ENCODE data around the gene CDH13. TPM values are rescaled to one million over a fixed set of nuclear protein-coding genes. Genes with fewer than 3 reads are reported as not detected.

Gene CDH13
- total RNA-seq, 2 donors from 2014 or later: 2.9 TPM; not detected in 1

- Histone ChIP-seq H3K4me1 (no peaks in the 10 kb centered on the region), H3K36me3 (replicated peaks in 1 of 2; ENCODE audit: insufficient read depth in 1 of 2, low read depth in 2 of 2) (no peaks in the 10 kb centered on the region), H3K27ac (no peak overlapping the region), H3K27me3 (no peaks in the 10 kb centered on the region), H3K9me3 (no peaks in the 10 kb centered on the region), H3K4me3 (no peak overlapping the region)
- TF ChIP-seq CTCF (IDR thresholded peaks at IDR 0.05) (no peak), POLR2A (IDR thresholded peaks at IDR 0.05) (no peak)
- intact Hi-C loops (cut with DNase I): no loop called here
- 65 to 69% methylated on average over 8 of the region's 8 CpGs for WGBS, 2 donors
- ATAC-seq (no peak), DNase-seq (no peak)
Measured at GRCh38 chr16:83685615-83686165, 1058.9 kb downstream of the CDH13 start.

GRCh38 chr16:83686726-83687125 lies 1060.0 kb downstream of the CDH13 start:
- H3K27ac ChIP-seq: no peak overlapping the region
- DNase-seq (no peak), ATAC-seq (no peak)
- no peaks in the 10 kb centered on the region for H3K36me3 ChIP-seq (replicated peaks in 1 of 2; ENCODE audit: insufficient read depth in 1 of 2, low read depth in 2 of 2)
- intact Hi-C loops (cut with DNase I): no loop called here
- no peaks in the 10 kb centered on the region for H3K4me1 ChIP-seq
- 74 to 87% methylated on average over 3 of the region's 3 CpGs for WGBS, 2 donors
- H3K27me3 ChIP-seq: no peaks in the 10 kb centered on the region
- H3K9me3 ChIP-seq: no peaks in the 10 kb centered on the region
- TF ChIP-seq CTCF (IDR thresholded peaks at IDR 0.05): no peak
- TF ChIP-seq POLR2A (IDR thresholded peaks at IDR 0.05): no peak
- no peak overlapping the region for H3K4me3 ChIP-seq

- H3K36me3 ChIP-seq (replicated peaks in 1 of 2; ENCODE audit: insufficient read depth in 1 of 2, low read depth in 2 of 2): no peaks in the 10 kb centered on the region
- ATAC-seq (peak; percentile 30), DNase-seq (peak in 1 of 4 donors; percentile 13)
- H3K27me3 ChIP-seq: no peaks in the 10 kb centered on the region
- H3K4me1 ChIP-seq: no peaks in the 10 kb centered on the region
- TF ChIP-seq POLR2A (IDR thresholded peaks at IDR 0.05): no peak
- no peak for TF ChIP-seq CTCF (IDR thresholded peaks at IDR 0.05)
- H3K27ac ChIP-seq: no peak overlapping the region
- H3K4me3 ChIP-seq: no peak overlapping the region
- 28 to 31% methylated on average over 5 of the region's 5 CpGs for WGBS, 2 donors
- H3K9me3 ChIP-seq: no peaks in the 10 kb centered on the region
- intact Hi-C loops (cut with DNase I): no loop called here
Measured at GRCh38 chr16:83689385-83689831, 1062.6 kb downstream of the CDH13 start.

DNA sequence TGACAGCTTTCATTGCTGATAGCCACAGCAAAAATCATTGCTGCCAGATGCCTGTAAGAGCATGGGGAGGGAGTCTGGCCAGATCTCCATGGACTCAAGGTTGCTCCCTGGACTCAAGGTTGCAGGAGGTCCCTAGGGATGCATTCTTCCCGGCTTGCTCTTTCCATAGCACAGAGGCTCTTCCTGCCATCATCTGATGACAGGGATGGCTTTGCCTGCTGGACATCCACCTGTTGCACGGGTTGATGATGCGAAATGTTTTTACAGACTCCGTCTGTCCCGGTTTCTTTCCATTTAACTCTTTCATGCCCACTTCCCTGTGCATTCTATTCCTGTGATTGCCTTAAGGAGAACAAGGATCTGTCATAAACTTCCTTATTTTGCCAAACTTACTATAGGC lies 1065.5 kb downstream of the CDH13 start:
- no peaks in the 10 kb centered on the region for H3K9me3 ChIP-seq
- no peak overlapping the region for H3K27ac ChIP-seq
- no peaks in the 10 kb centered on the region for H3K27me3 ChIP-seq
- 16 to 17% methylated on average over 5 of the region's 5 CpGs for WGBS, 2 donors
- intact Hi-C loops (cut with DNase I): no loop called here
- H3K4me3 ChIP-seq: no peak overlapping the region
- TF ChIP-seq POLR2A (IDR thresholded peaks at IDR 0.05) (no peak), CTCF (IDR thresholded peaks at IDR 0.05) (no peak)
- ATAC-seq (no peak), DNase-seq (no peak)
- H3K4me1 ChIP-seq: no peaks in the 10 kb centered on the region
- H3K36me3 ChIP-seq (replicated peaks in 1 of 2; ENCODE audit: insufficient read depth in 1 of 2, low read depth in 2 of 2): no peaks in the 10 kb centered on the region

DNA sequence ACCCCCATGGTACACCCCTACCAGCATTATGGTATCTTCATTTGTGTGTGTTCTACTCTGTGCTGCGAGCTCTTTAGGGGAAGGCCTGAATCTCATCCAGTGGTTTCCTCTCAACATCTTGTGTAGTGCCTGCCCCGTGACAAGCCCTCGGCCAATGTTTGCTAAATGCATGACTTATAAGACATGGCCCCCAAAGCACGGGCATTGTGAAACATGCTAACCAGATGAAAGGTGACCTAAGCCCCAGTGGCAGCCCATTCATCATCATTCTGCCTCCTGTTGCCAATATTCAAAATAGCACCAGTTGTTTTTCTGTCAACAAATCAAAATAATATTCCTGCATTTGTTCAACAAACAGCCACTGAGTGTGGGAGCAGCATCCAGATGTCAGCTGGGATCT lies 1072.2 kb downstream of the CDH13 start:
- no peak for DNase-seq
- Histone ChIP-seq H3K36me3 (replicated peaks in 1 of 2; ENCODE audit: insufficient read depth in 1 of 2, low read depth in 2 of 2) (no peaks in the 10 kb centered on the region), H3K27ac (no peak overlapping the region), H3K27me3 (no peaks in the 10 kb centered on the region), H3K4me1 (no peaks in the 10 kb centered on the region), H3K9me3 (no peaks in the 10 kb centered on the region), H3K4me3 (no peak overlapping the region)
- no peak for TF ChIP-seq POLR2A (IDR thresholded peaks at IDR 0.05)
- 68 to 71% methylated on average over 4 of the region's 4 CpGs for WGBS, 2 donors
- intact Hi-C loops (cut with DNase I): no loop called here
- no peak for ATAC-seq

Data from body of pancreas (tissue), 4 donors.